Neuronal stem cell (in vitro differentiated cells): Measurements from ENCODE around the gene RASA3.

Source experiments
- DNase-seq: peaks from one replicate; pipeline ENCODE4 v3.0.0-alpha.2; 2013; ENCODE audit warnings: low spot score
- H2AFZ ChIP-seq: one replicate; pipeline ENCODE4 v1.6.1; 2013; ENCODE audit warnings: mild to moderate bottlenecking, low read length, inconsistent platforms
- H2AK5ac ChIP-seq: 2 replicates; pipeline ENCODE4 v1.6.1; 2013; ENCODE audit warnings: low read depth, mild to moderate bottlenecking, inconsistent platforms, low read length, moderate library complexity, mixed read lengths
- H2BK120ac ChIP-seq: 2 replicates; pipeline ENCODE4 v1.6.1; 2013; ENCODE audit warnings: low read depth, mild to moderate bottlenecking, inconsistent platforms, low read length, moderate library complexity, mixed read lengths
- H2BK12ac ChIP-seq: one replicate; pipeline ENCODE4 v1.6.1; 2013; ENCODE audit warnings: low read length, inconsistent platforms
- H2BK15ac ChIP-seq: 2 replicates; pipeline ENCODE4 v1.6.1; 2013; ENCODE audit warnings: mild to moderate bottlenecking, low read length, inconsistent platforms, mixed read lengths
- H2BK5ac ChIP-seq: one replicate; pipeline ENCODE4 v1.6.1; 2013; ENCODE audit warnings: inconsistent platforms, mild to moderate bottlenecking, low read length, moderate library complexity
- H3K14ac ChIP-seq: one replicate; pipeline ENCODE4 v1.6.1; 2013; ENCODE audit warnings: low read length, inconsistent platforms
- H3K18ac ChIP-seq: 2 replicates; pipeline ENCODE4 v1.6.1; 2013; ENCODE audit warnings: low read length, inconsistent platforms
- H3K23ac ChIP-seq: 2 replicates; pipeline ENCODE4 v1.6.1; 2013; ENCODE audit warnings: low read depth, mild to moderate bottlenecking, mixed read lengths, low read length, inconsistent platforms; ENCODE audit not compliant: poor library complexity
- H3K27ac ChIP-seq: replicated peaks from 3 replicates; pipeline ENCODE4 v1.5.1; 2013; ENCODE audit warnings: low read length, inconsistent platforms
- H3K27me3 ChIP-seq, 3 experiments: 2 replicates each; pipeline ENCODE4 v1.6.1; 2013; ENCODE audit warnings: low read length in 3 of 3, mild to moderate bottlenecking in 2 of 3, inconsistent platforms in 1 of 3, low read depth in 1 of 3, mixed read lengths in 1 of 3, moderate library complexity in 1 of 3; ENCODE audit not compliant: control insufficient read depth in 3 of 3, insufficient read depth in 3 of 3
- H3K36me3 ChIP-seq, 2 donors: replicated peaks in 1 of 2; 2 replicates each; pipeline ENCODE4 v1.6.1; 2013; ENCODE audit warnings: low read length in 2 of 2; ENCODE audit not compliant: control insufficient read depth in 2 of 2, insufficient read depth in 2 of 2
- H3K4ac ChIP-seq: 2 replicates; pipeline ENCODE4 v1.6.1; 2013; ENCODE audit warnings: inconsistent platforms, mild to moderate bottlenecking, low read length, moderate library complexity
- H3K4me1 ChIP-seq, 2 donors: 1 replicate in 1 of 2; 2 replicates in 1 of 2; pipeline ENCODE4 v1.6.1; 2013; ENCODE audit warnings: low read length in 2 of 2, low read depth in 1 of 2; ENCODE audit not compliant: control insufficient read depth in 2 of 2, insufficient read depth in 1 of 2
- H3K4me2 ChIP-seq: one replicate; pipeline ENCODE4 v1.6.1; 2013; ENCODE audit warnings: mild to moderate bottlenecking, low read length, inconsistent platforms; ENCODE audit not compliant: insufficient read depth, poor library complexity, severe bottlenecking
- H3K4me3 ChIP-seq, 2 donors: 2 replicates each; pipeline ENCODE4 v1.5.1; 2013; ENCODE audit warnings: low read length in 2 of 2, mild to moderate bottlenecking in 2 of 2, inconsistent platforms in 1 of 2, moderate library complexity in 1 of 2
- H3K79me1 ChIP-seq: one replicate; pipeline ENCODE4 v1.6.1; 2013; ENCODE audit warnings: low read depth, mild to moderate bottlenecking, inconsistent platforms, low read length, moderate library complexity
- H3K9ac ChIP-seq: one replicate; pipeline ENCODE4 v1.6.1; 2013; ENCODE audit warnings: mild to moderate bottlenecking, low read depth, low read length, inconsistent platforms; ENCODE audit not compliant: poor library complexity
- H3K9me3 ChIP-seq, 2 donors: replicated peaks in 1 of 2; 2 replicates each; pipeline versions ENCODE3 to v1.6.1; 2013; ENCODE audit warnings: low read length in 2 of 2, mild to moderate bottlenecking in 2 of 2, inconsistent platforms in 1 of 2, low read depth in 1 of 2, mixed read lengths in 1 of 2, moderate library complexity in 1 of 2; ENCODE audit not compliant: control insufficient read depth in 2 of 2, insufficient read depth in 1 of 2
- H4K8ac ChIP-seq: one replicate; pipeline ENCODE4 v1.6.1; 2013; ENCODE audit warnings: low read depth, mild to moderate bottlenecking, inconsistent platforms, low read length, moderate library complexity
- H4K91ac ChIP-seq: one replicate; pipeline ENCODE4 v1.6.1; 2013; ENCODE audit warnings: low read length, low read depth, mild to moderate bottlenecking, inconsistent platforms; ENCODE audit not compliant: poor library complexity
- WGBS, 2 donors: extraction: QIAGEN DNeasy Blood & Tissue Kit; methylation state at CpG; one replicate each; pipeline ENCODE4 v1.1.7; 2013; ENCODE audit warnings: missing lambda C conversion rate in 2 of 2, mixed read lengths in 1 of 2; ENCODE audit not compliant: insufficient read length in 2 of 2, insufficient replicate concordance in 1 of 2; ENCODE audit errors: extremely low coverage in 2 of 2; 5-methylcytosine and 5-hydroxymethylcytosine counted together

The RASA3 gene

GRCh38 chr13:114054830-114055439 lies 77.5 kb downstream of the RASA3 start:
- no peak overlapping the region for H2BK15ac ChIP-seq

DNA sequence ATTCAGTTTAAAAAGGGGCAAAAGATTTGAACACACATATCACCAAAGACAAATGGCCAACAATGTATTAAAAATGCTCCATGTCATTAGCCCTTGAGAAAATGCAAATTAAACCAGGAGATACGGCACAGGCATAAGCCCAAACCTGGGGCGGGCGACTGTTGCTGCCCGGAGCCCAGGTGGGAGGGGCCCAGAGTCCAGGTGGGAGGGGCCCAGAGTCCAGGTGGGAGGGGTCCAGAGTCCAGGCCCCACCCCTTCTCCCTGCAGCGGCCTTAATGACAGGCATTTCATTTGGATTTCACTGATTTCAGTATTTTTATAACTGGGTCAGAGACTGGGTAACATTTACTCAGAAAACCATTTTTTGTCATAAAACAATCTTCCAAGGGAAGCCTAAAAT lies 78.2 kb downstream of the RASA3 start:
- Histone ChIP-seq H3K27ac (no peak overlapping the region), H3K27me3 (no peaks in the 10 kb centered on the region), H2AFZ (no peak overlapping the region), H3K79me1 (peaks cover 4% of the 10 kb centered on the region), H3K9me3 (peaks cover 0 to 2% of the 10 kb centered on the region in 2 donors), H2AK5ac (no peak overlapping the region), H3K18ac (no peak overlapping the region), H2BK120ac (no peak overlapping the region), H3K4ac (no peak overlapping the region), H3K4me3 (no peak overlapping the region), H3K36me3 (peaks cover 7 to 29% of the 10 kb centered on the region in 2 donors), H3K23ac (no peak overlapping the region), H4K8ac (no peak overlapping the region), H2BK5ac (no peak overlapping the region), H3K14ac (no peak overlapping the region), H3K9ac (no peak overlapping the region), H2BK15ac (no peak overlapping the region), H4K91ac (no peak overlapping the region), H2BK12ac (no peak overlapping the region), H3K4me2 (no peak overlapping the region), H3K4me1 (peaks cover 11 to 16% of the 10 kb centered on the region in 2 donors)
- no CpG with 5 or more reads among the region's 5 CpGs for WGBS, 2 donors
- no peak for DNase-seq

More at GRCh38 chr13:114054830-114055439, 77.5 kb downstream of the RASA3 start:
- peak overlapping the region; percentile 2 for H3K27ac ChIP-seq
- no peak overlapping the region for H3K4me2 ChIP-seq
- peak overlapping the region; percentile 57 for H3K23ac ChIP-seq
- peaks cover 0 to 2% of the 10 kb centered on the region in 2 donors for H3K9me3 ChIP-seq
- H3K4me3 ChIP-seq: peak overlapping the region in 1 of 2 donors; percentile 69
- H4K8ac ChIP-seq: no peak overlapping the region
- peaks cover 11 to 16% of the 10 kb centered on the region in 2 donors for H3K4me1 ChIP-seq
- no peak overlapping the region for H2BK120ac ChIP-seq
- no peak overlapping the region for H4K91ac ChIP-seq
- WGBS, 2 donors: no CpG with 5 or more reads among the region's 24 CpGs
- no peak overlapping the region for H2BK5ac ChIP-seq
- H3K14ac ChIP-seq: peak overlapping the region; percentile 58
- H2AFZ ChIP-seq: no peak overlapping the region
- peak overlapping the region; percentile 72 for H3K9ac ChIP-seq
- no peaks in the 10 kb centered on the region for H3K27me3 ChIP-seq
- peak overlapping the region; percentile 73 for H3K18ac ChIP-seq
- H2BK12ac ChIP-seq: peak overlapping the region; percentile 82
- H2AK5ac ChIP-seq: peak overlapping the region; percentile 30
- no peak for DNase-seq
- peaks cover 6% of the 10 kb centered on the region for H3K79me1 ChIP-seq
- H3K36me3 ChIP-seq: peaks cover 7 to 27% of the 10 kb centered on the region in 2 donors
- no peak overlapping the region for H3K4ac ChIP-seq

DNA sequence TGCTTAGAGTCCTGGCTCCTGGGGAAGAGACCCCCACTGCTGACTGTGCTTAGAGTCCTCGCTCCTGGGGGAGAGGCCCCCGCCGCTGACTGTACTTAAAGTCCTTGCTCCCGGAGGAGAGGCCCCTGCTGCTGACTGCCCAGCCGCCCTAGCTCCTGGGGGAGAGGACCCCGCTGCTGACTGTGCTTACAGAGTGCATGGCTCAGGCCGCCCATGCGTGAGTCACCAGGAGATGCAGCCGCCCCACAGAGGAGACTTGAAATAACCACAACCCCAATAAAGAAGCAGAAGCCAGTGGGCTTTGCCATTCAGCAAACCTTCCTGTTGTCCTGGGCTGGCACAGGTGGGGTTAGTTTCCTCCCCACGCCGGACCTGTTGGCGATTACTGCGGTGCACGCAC lies 79.4 kb downstream of the RASA3 start:
- no peak overlapping the region for H2AFZ ChIP-seq
- no peak overlapping the region for H3K23ac ChIP-seq
- peaks cover 11 to 16% of the 10 kb centered on the region in 2 donors for H3K4me1 ChIP-seq
- H2AK5ac ChIP-seq: peak overlapping the region; percentile 44
- H3K27me3 ChIP-seq: no peaks in the 10 kb centered on the region
- peaks cover 0 to 2% of the 10 kb centered on the region in 2 donors for H3K9me3 ChIP-seq
- H3K79me1 ChIP-seq: peaks cover 4% of the 10 kb centered on the region
- peaks cover 7 to 31% of the 10 kb centered on the region in 2 donors for H3K36me3 ChIP-seq
- no peak overlapping the region for H3K4me3 ChIP-seq
- no peak for DNase-seq
- no peak overlapping the region for H4K8ac ChIP-seq
- peak overlapping the region; percentile 82 for H3K18ac ChIP-seq
- H3K14ac ChIP-seq: no peak overlapping the region
- no peak overlapping the region for H2BK12ac ChIP-seq
- no peak overlapping the region for H3K27ac ChIP-seq
- H4K91ac ChIP-seq: peak overlapping the region; percentile 58
- peak overlapping the region; percentile 7 for H3K9ac ChIP-seq
- no CpG with 5 or more reads among the region's 14 CpGs for WGBS, 2 donors
- H2BK120ac ChIP-seq: no peak overlapping the region
- no peak overlapping the region for H2BK5ac ChIP-seq
- no peak overlapping the region for H3K4ac ChIP-seq
- peak overlapping the region; percentile 61 for H2BK15ac ChIP-seq
- H3K4me2 ChIP-seq: no peak overlapping the region

- H2BK5ac ChIP-seq: no peak overlapping the region
- H3K27ac ChIP-seq: no peak overlapping the region
- H4K91ac ChIP-seq: no peak overlapping the region
- H3K27me3 ChIP-seq: no peaks in the 10 kb centered on the region
- no peak overlapping the region for H3K23ac ChIP-seq
- no peak overlapping the region for H2BK12ac ChIP-seq
- H2BK15ac ChIP-seq: peak overlapping the region; percentile 57
- peaks cover 0 to 2% of the 10 kb centered on the region in 2 donors for H3K9me3 ChIP-seq
- H3K4me1 ChIP-seq: peaks cover 18 to 19% of the 10 kb centered on the region in 2 donors
- peak overlapping the region; percentile 82 for H2AK5ac ChIP-seq
- H3K4me2 ChIP-seq: no peak overlapping the region
- WGBS, 2 donors: no CpG with 5 or more reads among the region's 41 CpGs
- H3K4ac ChIP-seq: no peak overlapping the region
- peaks cover 6% of the 10 kb centered on the region for H3K79me1 ChIP-seq
- H2AFZ ChIP-seq: no peak overlapping the region
- H3K36me3 ChIP-seq: peaks cover 4 to 25% of the 10 kb centered on the region in 2 donors
- no peak overlapping the region for H4K8ac ChIP-seq
- peak overlapping the region; percentile 14 for H3K9ac ChIP-seq
- no peak for DNase-seq
- no peak overlapping the region for H3K14ac ChIP-seq
- H3K18ac ChIP-seq: peak overlapping the region; percentile 60
- no peak overlapping the region for H3K4me3 ChIP-seq
- no peak overlapping the region for H2BK120ac ChIP-seq
Measured at GRCh38 chr13:114050536-114051450, 81.6 kb downstream of the RASA3 start.
